Tibial nerve (tissue), 4 donors: ENCODE measurements around the gene TMEM17.

Experiments used
- CTCF ChIP-seq, 5 experiments: fragments of 200-600 bp in 3 of 5; fragments of 450-650 bp in 2 of 5; sonication (generic) in 3 of 5; IDR thresholded peaks; one replicate each; pipeline ENCODE4 v1.5.1; 2016 to 2019; ENCODE audit warnings: antibody characterized with exemption in 5 of 5, mild to moderate bottlenecking in 3 of 5, moderate library complexity in 2 of 5
- EP300 ChIP-seq, 2 donors: sonication (generic); formaldehyde crosslinking; IDR thresholded peaks; one replicate each; pipeline ENCODE4 v1.6.1; 2017; ENCODE audit warnings: antibody characterized with exemption in 2 of 2, mild to moderate bottlenecking in 1 of 2
- POLR2A ChIP-seq, 2 donors: fragments of 450-650 bp; IDR thresholded peaks; one replicate each; pipeline ENCODE4 v1.6.1; 2017; ENCODE audit warnings: antibody characterized with exemption in 2 of 2, mild to moderate bottlenecking in 2 of 2, moderate library complexity in 2 of 2

GRCh38 chr2:62460175-62460574 is 45.8 kb downstream of the TMEM17 start:
- TF ChIP-seq CTCF (IDR thresholded peaks at IDR 0.05) = no peak
- no peak for TF ChIP-seq POLR2A (IDR thresholded peaks at IDR 0.05)
- TF ChIP-seq EP300 (IDR thresholded peaks at IDR 0.05) = no peak
